K562 (cell line): ENCODE measurements around the gene GPR3. TPM values are rescaled to one million over a fixed set of nuclear protein-coding genes. Genes with fewer than 3 reads are reported as not detected.
A peak's percentile ranks its signal among the peaks of the same experiment; 100 is the strongest.

Source experiments
- BRD9 ChIP-seq: fragments of 450-650 bp; IDR thresholded peaks from 2 replicates; pipeline ENCODE4 v1.6.1; 2018; ENCODE audit warnings: low read depth; ENCODE audit not compliant: partially characterized antibody
- CREB1 ChIP-seq, 2 experiments: sonication (generic) in 1 of 2; formaldehyde crosslinking in 1 of 2; IDR thresholded peaks; 2 replicates each; pipeline versions ENCODE4 v1.6.1 to v1.8.0; 2012 to 2022; ENCODE audit warnings: inconsistent platforms in 1 of 2, mild to moderate bottlenecking in 1 of 2, missing genetic modification reagents in 1 of 2, moderate library complexity in 1 of 2
- DDX20 ChIP-seq: fragments of 450-650 bp; IDR thresholded peaks from 2 replicates; pipeline ENCODE4 v1.6.1; 2016; ENCODE audit warnings: missing genetic modification characterization, low read depth, mild to moderate bottlenecking, missing compliant biosample characterization, moderate library complexity
- ELF2 ChIP-seq: fragments of 250-450 bp; sonication (Bioruptor Pico); IDR thresholded peaks from 2 replicates; pipeline ENCODE4 v1.5.0; 2021; ENCODE audit warnings: mild to moderate bottlenecking
- ESRRA ChIP-seq: fragments of 450-650 bp; IDR thresholded peaks from 2 replicates; pipeline ENCODE4 v1.6.1; 2014; ENCODE audit warnings: low read depth, mild to moderate bottlenecking, moderate library complexity, borderline replicate concordance
- MAZ ChIP-seq, 2 experiments: fragments of 450-650 bp in 1 of 2; sonication (generic) in 1 of 2; formaldehyde crosslinking; IDR thresholded peaks in 1 of 2; conservative IDR thresholded peaks in 1 of 2; 2 replicates each; pipeline versions ENCODE4 v1.4.0 to v1.5.0; 2020; ENCODE audit warnings: mild to moderate bottlenecking in 1 of 2, missing genetic modification reagents in 1 of 2
- MECOM ChIP-seq: fragments of 250-450 bp; sonication (Bioruptor Pico); IDR thresholded peaks from 2 replicates; pipeline ENCODE4 v1.8.0; 2022; ENCODE audit warnings: inconsistent platforms
- ZNF174 ChIP-seq: fragments of 250-450 bp; sonication (Bioruptor Pico); IDR thresholded peaks from 2 replicates; pipeline ENCODE4 v1.4.0; 2020; ENCODE audit warnings: mild to moderate bottlenecking
- ZNF3 ChIP-seq: fragments of 250-450 bp; sonication (Bioruptor Pico); IDR thresholded peaks from 2 replicates; pipeline ENCODE4 v1.5.0; 2021; ENCODE audit warnings: mild to moderate bottlenecking, moderate library complexity
- polyA plus RNA-seq, 8 experiments: library from polyadenylated mRNA; depleted of rRNA in 4 of 8; stranded (reverse) in 5 of 8; unstranded in 3 of 8; fragments of >200 nt; fragmentation: Nextera tagmentation in 2 of 8; fragmentation: Illumina TruSeq in 1 of 8; extraction: Ambion mirVana in 2 of 8; extraction: Trizol in 1 of 8; gene quantifications; 2 replicates each; pipeline versions ENCODE4 v1.2.1 to v1.2.3, GENCODE V29; 2011 to 2014; ENCODE audit warnings: inconsistent platforms in 1 of 8, missing spikeins in 1 of 8
- total RNA-seq, 7 experiments: library from RNA; depleted of rRNA in 6 of 7; stranded (reverse); fragments of >200 nt in 6 of 7; fragmentation: Illumina TruSeq in 2 of 7; extraction: Trizol in 2 of 7; gene quantifications; 2 replicates each; pipeline versions ENCODE4 v1.2.1 to v1.2.3, GENCODE V29; 2011 to 2021; ENCODE audit warnings: low replicate concordance in 1 of 7
- TF ChIP-seq, protein P1 (sequence below): fragments of 450-650 bp; formaldehyde crosslinking; IDR thresholded peaks from 2 replicates; pipeline ENCODE4 v1.4.0; 2020; ENCODE audit warnings: mild to moderate bottlenecking
- TF ChIP-seq, protein P2 (sequence below): fragments of 450-650 bp; IDR thresholded peaks from 2 replicates; pipeline ENCODE4 v1.6.1; 2017; ENCODE audit warnings: mild to moderate bottlenecking, moderate library complexity
- TF ChIP-seq, protein P3 (sequence below): sonication (generic); formaldehyde crosslinking; IDR thresholded peaks from 2 replicates; pipeline ENCODE4 v1.8.1; 2023; ENCODE audit warnings: mild to moderate bottlenecking, missing genetic modification reagents
- TF ChIP-seq, protein P4 (sequence below): fragments of 450-650 bp; IDR thresholded peaks from 2 replicates; pipeline ENCODE4 v1.6.1; 2016; ENCODE audit warnings: low read depth

Gene GPR3
- total and polyA plus RNA-seq, 9 of the 15 experiments (the other 6 are each of a cell fraction or from before 2014, with no cell fraction given) = 0.24 to 11.5 (median 3.7) TPM

DNA sequence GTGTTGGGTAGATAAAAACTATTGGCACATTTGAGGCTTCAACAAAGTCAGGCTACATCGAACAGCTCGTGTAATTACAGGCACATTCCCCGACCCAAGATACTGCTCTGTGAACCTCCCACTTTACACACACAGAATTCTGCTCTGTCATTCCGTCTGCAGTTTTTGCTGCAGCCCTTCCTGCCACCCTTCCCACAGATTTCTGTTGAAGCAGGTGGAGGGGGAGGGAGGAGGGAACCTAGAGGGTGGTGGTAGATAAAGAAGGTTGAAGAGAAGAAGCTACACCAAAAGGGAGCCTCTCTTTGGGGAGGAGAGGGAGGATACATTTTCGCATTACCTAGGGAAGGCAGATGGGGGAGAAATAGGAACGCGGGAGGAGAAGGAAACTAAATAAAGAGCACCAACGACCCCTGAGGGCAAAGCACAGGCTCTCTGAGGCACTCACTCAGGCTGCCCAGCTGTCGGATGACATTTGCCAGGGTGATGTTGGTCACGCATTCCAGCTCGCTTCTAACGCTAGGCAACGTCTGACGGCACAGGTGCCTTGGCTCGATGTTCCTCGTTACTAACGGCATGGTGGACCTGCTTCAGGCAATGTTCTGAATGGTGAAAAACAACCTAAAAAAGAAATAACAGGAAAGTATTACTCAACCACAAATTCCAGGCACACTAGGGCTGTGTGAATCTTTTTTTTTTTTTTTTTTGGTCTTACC is 36.0 kb downstream of the GPR3 start (continued):
- peak; percentile 37; the same call in 1 of the 2 replicates for TF ChIP-seq CREB1 (IDR thresholded peaks at IDR 0.05)
- TF ChIP-seq CREB1 (CRISPR knock-in tag; IDR thresholded peaks at IDR 0.05) = no peak
- TF ChIP-seq, protein P1, sequence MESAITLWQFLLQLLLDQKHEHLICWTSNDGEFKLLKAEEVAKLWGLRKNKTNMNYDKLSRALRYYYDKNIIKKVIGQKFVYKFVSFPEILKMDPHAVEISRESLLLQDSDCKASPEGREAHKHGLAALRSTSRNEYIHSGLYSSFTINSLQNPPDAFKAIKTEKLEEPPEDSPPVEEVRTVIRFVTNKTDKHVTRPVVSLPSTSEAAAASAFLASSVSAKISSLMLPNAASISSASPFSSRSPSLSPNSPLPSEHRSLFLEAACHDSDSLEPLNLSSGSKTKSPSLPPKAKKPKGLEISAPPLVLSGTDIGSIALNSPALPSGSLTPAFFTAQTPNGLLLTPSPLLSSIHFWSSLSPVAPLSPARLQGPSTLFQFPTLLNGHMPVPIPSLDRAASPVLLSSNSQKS = no peak
- TF ChIP-seq BRD9 = peak; percentile 45
- peak; percentile 55 to 93; a peak in 2 of 4 replicates for TF ChIP-seq MAZ (CRISPR knock-in tag; conservative IDR thresholded peaks at IDR 0.05 in 1 of 2, IDR thresholded peaks at IDR 0.05 in 1 of 2)
- TF ChIP-seq ZNF3 (CRISPR knock-in tag) = no peak
- TF ChIP-seq, protein P2, sequence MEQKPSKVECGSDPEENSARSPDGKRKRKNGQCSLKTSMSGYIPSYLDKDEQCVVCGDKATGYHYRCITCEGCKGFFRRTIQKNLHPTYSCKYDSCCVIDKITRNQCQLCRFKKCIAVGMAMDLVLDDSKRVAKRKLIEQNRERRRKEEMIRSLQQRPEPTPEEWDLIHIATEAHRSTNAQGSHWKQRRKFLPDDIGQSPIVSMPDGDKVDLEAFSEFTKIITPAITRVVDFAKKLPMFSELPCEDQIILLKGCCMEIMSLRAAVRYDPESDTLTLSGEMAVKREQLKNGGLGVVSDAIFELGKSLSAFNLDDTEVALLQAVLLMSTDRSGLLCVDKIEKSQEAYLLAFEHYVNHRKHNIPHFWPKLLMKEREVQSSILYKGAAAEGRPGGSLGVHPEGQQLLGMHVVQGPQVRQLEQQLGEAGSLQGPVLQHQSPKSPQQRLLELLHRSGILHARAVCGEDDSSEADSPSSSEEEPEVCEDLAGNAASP = no peak
- peak; percentile 59; the same call in 1 of the 2 replicates for TF ChIP-seq ESRRA
- TF ChIP-seq, protein P3, sequence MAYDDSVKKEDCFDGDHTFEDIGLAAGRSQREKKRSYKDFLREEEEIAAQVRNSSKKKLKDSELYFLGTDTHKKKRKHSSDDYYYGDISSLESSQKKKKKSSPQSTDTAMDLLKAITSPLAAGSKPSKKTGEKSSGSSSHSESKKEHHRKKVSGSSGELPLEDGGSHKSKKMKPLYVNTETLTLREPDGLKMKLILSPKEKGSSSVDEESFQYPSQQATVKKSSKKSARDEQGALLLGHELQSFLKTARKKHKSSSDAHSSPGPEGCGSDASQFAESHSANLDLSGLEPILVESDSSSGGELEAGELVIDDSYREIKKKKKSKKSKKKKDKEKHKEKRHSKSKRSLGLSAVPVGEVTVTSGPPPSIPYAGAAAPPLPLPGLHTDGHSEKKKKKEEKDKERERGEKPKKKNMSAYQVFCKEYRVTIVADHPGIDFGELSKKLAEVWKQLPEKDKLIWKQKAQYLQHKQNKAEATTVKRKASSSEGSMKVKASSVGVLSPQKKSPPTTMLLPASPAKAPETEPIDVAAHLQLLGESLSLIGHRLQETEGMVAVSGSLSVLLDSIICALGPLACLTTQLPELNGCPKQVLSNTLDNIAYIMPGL = 0 out of 2 replicates have a peak, but pooled peaks have one; percentile 24
- TF ChIP-seq DDX20 (tag) = no peak
- TF ChIP-seq ZNF174 = no peak
- TF ChIP-seq, protein P4, sequence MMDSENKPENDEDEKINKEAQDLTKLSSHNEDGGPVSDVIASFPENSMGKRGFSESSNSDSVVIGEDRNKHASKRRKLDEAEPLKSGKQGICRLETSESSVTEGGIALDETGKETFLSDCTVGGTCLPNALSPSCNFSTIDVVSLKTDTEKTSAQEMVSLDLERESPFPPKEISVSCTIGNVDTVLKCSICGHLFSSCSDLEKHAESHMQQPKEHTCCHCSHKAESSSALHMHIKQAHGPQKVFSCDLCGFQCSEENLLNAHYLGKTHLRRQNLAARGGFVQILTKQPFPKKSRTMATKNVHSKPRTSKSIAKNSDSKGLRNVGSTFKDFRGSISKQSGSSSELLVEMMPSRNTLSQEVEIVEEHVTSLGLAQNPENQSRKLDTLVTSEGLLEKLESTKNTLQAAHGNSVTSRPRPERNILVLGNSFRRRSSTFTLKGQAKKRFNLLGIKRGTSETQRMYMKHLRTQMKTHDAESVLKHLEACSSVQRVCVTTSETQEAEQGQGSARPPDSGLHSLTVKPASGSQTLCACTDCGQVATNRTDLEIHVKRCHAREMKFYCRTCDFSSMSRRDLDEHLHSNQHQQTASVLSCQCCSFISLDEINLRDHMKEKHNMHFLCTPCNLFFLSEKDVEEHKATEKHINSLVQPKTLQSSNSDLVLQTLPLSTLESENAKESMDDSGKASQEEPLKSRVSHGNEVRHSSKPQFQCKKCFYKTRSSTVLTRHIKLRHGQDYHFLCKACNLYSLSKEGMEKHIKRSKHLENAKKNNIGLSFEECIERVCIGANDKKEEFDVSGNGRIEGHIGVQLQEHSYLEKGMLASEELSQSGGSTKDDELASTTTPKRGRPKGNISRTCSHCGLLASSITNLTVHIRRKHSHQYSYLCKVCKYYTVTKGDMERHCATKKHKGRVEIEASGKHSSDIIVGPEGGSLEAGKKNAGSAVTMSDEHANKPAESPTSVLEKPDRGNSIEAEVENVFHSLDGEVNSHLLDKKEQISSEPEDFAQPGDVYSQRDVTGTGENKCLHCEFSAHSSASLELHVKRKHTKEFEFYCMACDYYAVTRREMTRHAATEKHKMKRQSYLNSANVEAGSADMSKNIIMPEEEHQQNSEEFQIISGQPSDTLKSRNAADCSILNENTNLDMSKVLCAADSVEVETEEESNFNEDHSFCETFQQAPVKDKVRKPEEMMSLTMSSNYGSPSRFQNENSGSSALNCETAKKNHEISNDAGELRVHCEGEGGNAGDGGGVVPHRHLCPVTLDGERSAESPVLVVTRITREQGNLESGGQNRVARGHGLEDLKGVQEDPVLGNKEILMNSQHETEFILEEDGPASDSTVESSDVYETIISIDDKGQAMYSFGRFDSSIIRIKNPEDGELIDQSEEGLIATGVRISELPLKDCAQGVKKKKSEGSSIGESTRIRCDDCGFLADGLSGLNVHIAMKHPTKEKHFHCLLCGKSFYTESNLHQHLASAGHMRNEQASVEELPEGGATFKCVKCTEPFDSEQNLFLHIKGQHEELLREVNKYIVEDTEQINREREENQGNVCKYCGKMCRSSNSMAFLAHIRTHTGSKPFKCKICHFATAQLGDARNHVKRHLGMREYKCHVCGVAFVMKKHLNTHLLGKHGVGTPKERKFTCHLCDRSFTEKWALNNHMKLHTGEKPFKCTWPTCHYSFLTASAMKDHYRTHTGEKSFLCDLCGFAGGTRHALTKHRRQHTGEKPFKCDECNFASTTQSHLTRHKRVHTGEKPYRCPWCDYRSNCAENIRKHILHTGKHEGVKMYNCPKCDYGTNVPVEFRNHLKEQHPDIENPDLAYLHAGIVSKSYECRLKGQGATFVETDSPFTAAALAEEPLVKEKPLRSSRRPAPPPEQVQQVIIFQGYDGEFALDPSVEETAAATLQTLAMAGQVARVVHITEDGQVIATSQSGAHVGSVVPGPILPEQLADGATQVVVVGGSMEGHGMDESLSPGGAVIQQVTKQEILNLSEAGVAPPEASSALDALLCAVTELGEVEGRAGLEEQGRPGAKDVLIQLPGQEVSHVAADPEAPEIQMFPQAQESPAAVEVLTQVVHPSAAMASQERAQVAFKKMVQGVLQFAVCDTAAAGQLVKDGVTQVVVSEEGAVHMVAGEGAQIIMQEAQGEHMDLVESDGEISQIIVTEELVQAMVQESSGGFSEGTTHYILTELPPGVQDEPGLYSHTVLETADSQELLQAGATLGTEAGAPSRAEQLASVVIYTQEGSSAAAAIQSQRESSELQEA = peak; percentile 41; the same call in 1 of the 2 replicates
- TF ChIP-seq ELF2 = no peak
- peak; percentile 73; the same call in 1 of the 2 replicates for TF ChIP-seq MECOM (CRISPR knock-in tag)
